Gastrocnemius medialis (tissue), 4 donors: ENCODE data around the gene KCNQ4.

Experiments
- CTCF ChIP-seq, 5 experiments: fragments of 450-650 bp in 3 of 5; fragments of 200-600 bp in 2 of 5; sonication (generic) in 2 of 5; IDR thresholded peaks in 4 of 5; conservative IDR thresholded peaks in 1 of 5; 1 replicate in 4 of 5; 2 replicates in 1 of 5; pipeline ENCODE4 v1.5.1; 2016 to 2019; ENCODE audit warnings: antibody characterized with exemption in 5 of 5, mild to moderate bottlenecking in 3 of 5, moderate library complexity in 3 of 5
- POLR2A ChIP-seq, 2 donors: fragments of 450-650 bp; IDR thresholded peaks; one replicate each; pipeline ENCODE4 v1.6.1; 2017; ENCODE audit warnings: antibody characterized with exemption in 2 of 2, mild to moderate bottlenecking in 2 of 2, moderate library complexity in 2 of 2

GRCh38 chr1:40853113-40853884, 69.7 kb downstream of the KCNQ4 start:
- TF ChIP-seq POLR2A (IDR thresholded peaks at IDR 0.05) (no peak), CTCF (IDR thresholded peaks at IDR 0.05 in 4 of 5, conservative IDR thresholded peaks at IDR 0.05 in 1 of 5) (no peak)
